HG03457 (cell line): Measurements from ENCODE around the gene KLHL17.

Experiments used
- ATAC-seq: cut with Tn5 transposase; IDR thresholded peaks from one replicate; pipeline ENCODE4 v1.9.1; 2021; ENCODE audit warnings: moderate number of reproducible peaks; ENCODE audit not compliant: unreplicated experiment

KLHL17 gene

GRCh38 chr1:1013922-1014648 lies 53.7 kb downstream of the KLHL17 start:
- no peak for ATAC-seq

DNA sequence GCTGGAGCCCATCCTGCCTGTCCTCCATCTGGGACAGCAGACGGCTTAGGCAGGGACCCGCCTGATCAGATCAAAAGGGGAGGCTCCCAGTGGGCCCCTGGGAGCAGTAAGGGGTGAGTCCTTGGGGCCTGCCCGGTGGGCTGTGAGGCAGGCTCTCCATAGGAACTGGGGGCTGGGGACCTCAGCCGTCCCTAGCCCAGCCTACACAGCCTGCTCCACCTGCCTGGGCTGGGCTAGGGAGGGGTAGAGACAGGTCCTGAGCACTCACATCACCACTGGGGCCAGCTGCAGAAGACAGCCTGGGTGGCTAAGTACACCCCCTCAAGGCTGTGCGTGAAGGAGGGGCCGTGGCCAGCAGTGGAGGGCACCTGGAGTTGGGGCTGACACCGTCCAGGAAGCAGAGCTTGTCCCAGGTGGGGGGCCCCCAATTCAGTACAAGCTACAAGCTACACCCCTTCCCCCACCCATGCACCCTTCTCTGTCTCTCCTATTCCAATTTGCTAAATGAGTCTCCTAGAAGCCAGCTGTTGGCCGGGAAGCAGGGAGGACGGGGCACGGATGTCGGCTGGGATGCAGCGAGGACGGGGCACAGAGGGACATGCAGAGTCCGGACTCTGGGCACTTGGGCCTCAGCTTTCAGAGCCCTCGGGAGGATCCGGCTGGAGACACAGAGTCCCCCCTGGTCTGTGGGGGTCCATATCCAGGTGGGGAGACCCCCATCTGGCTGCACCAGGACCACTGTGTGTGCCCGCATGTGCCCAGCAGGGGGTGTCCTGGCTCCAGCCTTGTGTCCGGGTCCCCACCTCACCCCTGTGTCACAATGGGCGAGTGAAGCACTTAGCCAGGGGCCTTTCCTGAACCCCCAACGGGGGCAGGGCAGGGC lies 54.7 kb downstream of the KLHL17 start:
- ATAC-seq = no peak
